Immature natural killer cell (primary cell): ENCODE measurements around the gene GSTO2. TPM values are rescaled to one million over a fixed set of nuclear protein-coding genes. Genes with fewer than 3 reads are reported as not detected.

Experiments
- DNase-seq, 3 donors: peaks; one replicate each; pipeline ENCODE4 v3.0.0; 2022; ENCODE audit warnings: mixed read lengths in 1 of 3
- H3K27ac Mint-ChIP-seq, 6 donors: one replicate each; pipeline ENCODE4 v1.8.0; 2020; ENCODE audit warnings: mixed read lengths in 6 of 6, mild to moderate bottlenecking in 5 of 6, inconsistent platforms in 4 of 6, moderate library complexity in 3 of 6
- H3K27me3 Mint-ChIP-seq, 3 donors: one replicate each; pipeline ENCODE4 v1.8.0; 2020 to 2021; ENCODE audit warnings: low read depth in 3 of 3, mild to moderate bottlenecking in 3 of 3, mixed read lengths in 3 of 3, moderate library complexity in 3 of 3, inconsistent platforms in 1 of 3
- H3K36me3 Mint-ChIP-seq, 3 donors: one replicate each; pipeline ENCODE4 v1.8.0; 2020; ENCODE audit warnings: mixed read lengths in 3 of 3, inconsistent platforms in 2 of 3, mild to moderate bottlenecking in 2 of 3
- H3K4me1 Mint-ChIP-seq, 2 donors: one replicate each; pipeline ENCODE4 v1.8.0; 2020; ENCODE audit warnings: inconsistent platforms in 2 of 2, mild to moderate bottlenecking in 2 of 2, mixed read lengths in 2 of 2, moderate library complexity in 1 of 2
- H3K4me3 Mint-ChIP-seq, 5 donors: one replicate each; pipeline ENCODE4 v1.8.0; 2020; ENCODE audit warnings: mild to moderate bottlenecking in 5 of 5, mixed read lengths in 5 of 5, inconsistent platforms in 3 of 5, moderate library complexity in 3 of 5
- H3K9me3 Mint-ChIP-seq, 6 donors: one replicate each; pipeline ENCODE4 v1.8.0; 2020; ENCODE audit warnings: mild to moderate bottlenecking in 6 of 6, mixed read lengths in 6 of 6, inconsistent platforms in 4 of 6, moderate library complexity in 3 of 6
- polyA plus RNA-seq, 3 donors: library from polyadenylated mRNA; unstranded; fragments of 300-500 nt; fragmentation: Illumina TruSeq; gene quantifications; one replicate each; pipeline ENCODE4 v1.2.3, GENCODE V29; 2021

Gene GSTO2
- polyA plus RNA-seq, 3 donors from 2014 or later, result 0.16 to 1.6 (median 0.85) TPM

- peaks cover 100% of the 10 kb centered on the region in 2 donors for H3K4me1 Mint-ChIP-seq
- H3K36me3 Mint-ChIP-seq, result peaks cover 0 to 6% (median 4%) of the 10 kb centered on the region in 3 donors
- H3K27ac Mint-ChIP-seq, result peak overlapping the region; percentile 90 to 100 (median 98)
- no peaks in the 10 kb centered on the region for H3K9me3 Mint-ChIP-seq
- H3K4me3 Mint-ChIP-seq, result peak overlapping the region; percentile 78 to 90 (median 88)
- peaks cover 20 to 69% (median 62%) of the 10 kb centered on the region in 3 donors for H3K27me3 Mint-ChIP-seq
- DNase-seq, result no peak
Observed at GRCh38 chr10:104323085-104323484, 54.1 kb downstream of the GSTO2 start.

GRCh38 chr10:104323760-104324201, 54.8 kb downstream of the GSTO2 start:
- Mint-ChIP-seq H3K4me3 (peak overlapping the region; percentile 80 to 90 (median 88)), H3K27ac (peak overlapping the region; percentile 96 to 100 (median 99)), H3K4me1 (peaks cover 100% of the 10 kb centered on the region in 2 donors), H3K36me3 (peaks cover 0 to 6% (median 4%) of the 10 kb centered on the region in 3 donors), H3K27me3 (peaks cover 22 to 69% (median 66%) of the 10 kb centered on the region in 3 donors), H3K9me3 (no peaks in the 10 kb centered on the region)
- no peak for DNase-seq

GRCh38 chr10:104324221-104324686, 55.3 kb downstream of the GSTO2 start:
- H3K27ac Mint-ChIP-seq, result peak overlapping the region; percentile 96 to 100 (median 99)
- DNase-seq, result peak in 1 of 3 donors; percentile 34
- peaks cover 0 to 6% (median 4%) of the 10 kb centered on the region in 3 donors for H3K36me3 Mint-ChIP-seq
- peaks cover 26 to 74% (median 69%) of the 10 kb centered on the region in 3 donors for H3K27me3 Mint-ChIP-seq
- H3K4me3 Mint-ChIP-seq, result peak overlapping the region; percentile 80 to 90 (median 88)
- peaks cover 100% of the 10 kb centered on the region in 2 donors for H3K4me1 Mint-ChIP-seq
- H3K9me3 Mint-ChIP-seq, result no peaks in the 10 kb centered on the region

- Mint-ChIP-seq H3K27me3 (peaks cover 26 to 78% (median 72%) of the 10 kb centered on the region in 3 donors), H3K27ac (peak overlapping the region; percentile 96 to 100 (median 99)), H3K4me1 (peaks cover 100% of the 10 kb centered on the region in 2 donors), H3K9me3 (no peaks in the 10 kb centered on the region), H3K4me3 (peak overlapping the region; percentile 80 to 90 (median 88)), H3K36me3 (peaks cover 0 to 6% (median 4%) of the 10 kb centered on the region in 3 donors)
- no peak for DNase-seq
Observed at GRCh38 chr10:104324931-104325330, 55.9 kb downstream of the GSTO2 start.

- DNase-seq, result peak in 1 of 3 donors; percentile 43
- Mint-ChIP-seq H3K9me3 (no peaks in the 10 kb centered on the region), H3K36me3 (peaks cover 0 to 6% (median 4%) of the 10 kb centered on the region in 3 donors), H3K4me3 (peak overlapping the region; percentile 80 to 90 (median 88)), H3K27ac (peak overlapping the region; percentile 96 to 100 (median 99)), H3K4me1 (peaks cover 100% of the 10 kb centered on the region in 2 donors), H3K27me3 (peaks cover 26 to 75% (median 68%) of the 10 kb centered on the region in 3 donors)
Observed at GRCh38 chr10:104325436-104326435, 56.8 kb downstream of the GSTO2 start.

- H3K9me3 Mint-ChIP-seq, result no peaks in the 10 kb centered on the region
- DNase-seq, result no peak
Observed at GRCh38 chr10:104326991-104327610, 58.1 kb downstream of the GSTO2 start.

GRCh38 chr10:104327745-104328645, 59.0 kb downstream of the GSTO2 start:
- Mint-ChIP-seq H3K4me1 (peaks cover 99 to 100% of the 10 kb centered on the region in 2 donors), H3K27ac (peak overlapping the region; percentile 96 to 100 (median 99)), H3K36me3 (peaks cover 3 to 12% (median 6%) of the 10 kb centered on the region in 3 donors), H3K9me3 (no peaks in the 10 kb centered on the region), H3K27me3 (peaks cover 28 to 70% (median 67%) of the 10 kb centered on the region in 3 donors), H3K4me3 (peak overlapping the region; percentile 80 to 90 (median 88))
- peak in 2 of 3 donors; percentile 47 to 48 for DNase-seq

More at GRCh38 chr10:104326991-104327610, 58.1 kb downstream of the GSTO2 start:
- Mint-ChIP-seq H3K27ac (peak overlapping the region; percentile 96 to 100 (median 99)), H3K4me1 (peaks cover 100% of the 10 kb centered on the region in 2 donors), H3K36me3 (peaks cover 0 to 9% (median 6%) of the 10 kb centered on the region in 3 donors), H3K4me3 (peak overlapping the region; percentile 80 to 90 (median 88)), H3K27me3 (peaks cover 26 to 75% (median 69%) of the 10 kb centered on the region in 3 donors)

GRCh38 chr10:104328646-104328895, 59.6 kb downstream of the GSTO2 start:
- Mint-ChIP-seq H3K27ac (peak overlapping the region; percentile 96 to 100 (median 99)), H3K9me3 (no peaks in the 10 kb centered on the region), H3K4me1 (peaks cover 99 to 100% of the 10 kb centered on the region in 2 donors), H3K4me3 (peak overlapping the region; percentile 80 to 90 (median 88)), H3K36me3 (peaks cover 4 to 15% (median 6%) of the 10 kb centered on the region in 3 donors), H3K27me3 (peaks cover 28 to 71% (median 67%) of the 10 kb centered on the region in 3 donors)
- DNase-seq, result no peak

GRCh38 chr10:104328896-104329710, 60.1 kb downstream of the GSTO2 start:
- Mint-ChIP-seq H3K36me3 (peaks cover 4 to 15% (median 6%) of the 10 kb centered on the region in 3 donors), H3K4me1 (peaks cover 99 to 100% of the 10 kb centered on the region in 2 donors), H3K27ac (peak overlapping the region; percentile 96 to 100 (median 99)), H3K27me3 (peaks cover 26 to 72% (median 64%) of the 10 kb centered on the region in 3 donors), H3K4me3 (peak overlapping the region; percentile 80 to 90 (median 88)), H3K9me3 (no peaks in the 10 kb centered on the region)
- peak; percentile 92 to 95 (median 92) for DNase-seq

GRCh38 chr10:104329735-104330134, 60.8 kb downstream of the GSTO2 start:
- peak overlapping the region; percentile 96 to 100 (median 99) for H3K27ac Mint-ChIP-seq
- H3K27me3 Mint-ChIP-seq, result peaks cover 24 to 65% (median 58%) of the 10 kb centered on the region in 3 donors
- peaks cover 99 to 100% of the 10 kb centered on the region in 2 donors for H3K4me1 Mint-ChIP-seq
- no peak for DNase-seq
- H3K9me3 Mint-ChIP-seq, result no peaks in the 10 kb centered on the region
- peak overlapping the region; percentile 80 to 90 (median 88) for H3K4me3 Mint-ChIP-seq
- peaks cover 4 to 15% (median 6%) of the 10 kb centered on the region in 3 donors for H3K36me3 Mint-ChIP-seq

- Mint-ChIP-seq H3K36me3 (peaks cover 3 to 9% (median 4%) of the 10 kb centered on the region in 3 donors), H3K27me3 (peaks cover 18 to 59% (median 52%) of the 10 kb centered on the region in 3 donors), H3K9me3 (no peaks in the 10 kb centered on the region), H3K4me1 (peaks cover 99 to 100% of the 10 kb centered on the region in 2 donors), H3K27ac (peak overlapping the region; percentile 96 to 100 (median 99)), H3K4me3 (peak overlapping the region; percentile 29 to 90 (median 88))
- DNase-seq, result no peak
Observed at GRCh38 chr10:104330168-104331110, 61.5 kb downstream of the GSTO2 start.
